Mesothelial cell of epicardium (in vitro differentiated cells): ENCODE results near the gene C16orf89. TPM values are rescaled to one million over a fixed set of nuclear protein-coding genes. Genes with fewer than 3 reads are reported as not detected.

Experiments used
- DNase-seq, 2 experiments: peaks; one replicate each; pipeline ENCODE4 v3.0.0; 2021; ENCODE audit warnings: low spot score in 2 of 2; ENCODE audit not compliant: unreplicated experiment in 2 of 2
- H3K27ac Mint-ChIP-seq: 2 replicates; pipeline ENCODE4 v1.8.0; 2021; ENCODE audit warnings: mixed read lengths
- H3K27me3 Mint-ChIP-seq: 2 replicates; pipeline ENCODE4 v1.8.0; 2021; ENCODE audit warnings: low read depth, mixed read lengths
- H3K36me3 Mint-ChIP-seq: 2 replicates; pipeline ENCODE4 v1.8.0; 2021; ENCODE audit warnings: mixed read lengths
- H3K4me1 Mint-ChIP-seq: 2 replicates; pipeline ENCODE4 v1.8.0; 2021; ENCODE audit warnings: mixed read lengths
- H3K4me3 Mint-ChIP-seq: 2 replicates; pipeline ENCODE4 v1.8.0; 2021; ENCODE audit warnings: mild to moderate bottlenecking, moderate library complexity, mixed read lengths
- H3K9me3 Mint-ChIP-seq: 2 replicates; pipeline ENCODE4 v1.8.0; 2021; ENCODE audit warnings: mixed read lengths
- CTCF ChIP-seq: fragments of 200-600 bp; sonication (generic); IDR thresholded peaks from one replicate; pipeline ENCODE4 v1.5.0; 2021; ENCODE audit warnings: antibody characterized with exemption; ENCODE audit not compliant: unreplicated experiment
- total RNA-seq: library from RNA; stranded (reverse); gene quantifications from 3 replicates; pipeline ENCODE4 v1.2.1, GENCODE V29; 2021

The C16orf89 gene
- total RNA-seq, 1 donor from 2014 or later: 0.87 TPM

- H3K9me3 Mint-ChIP-seq: no peaks in the 10 kb centered on the region
- H3K4me3 Mint-ChIP-seq: no peak overlapping the region
- H3K36me3 Mint-ChIP-seq: no peaks in the 10 kb centered on the region
- no peak overlapping the region for H3K27ac Mint-ChIP-seq
- H3K4me1 Mint-ChIP-seq: no peaks in the 10 kb centered on the region
- no peak for DNase-seq
- TF ChIP-seq CTCF: no peak
- H3K27me3 Mint-ChIP-seq: peaks cover 9% of the 10 kb centered on the region
Observed at GRCh38 chr16:5004311-5004710, 61.4 kb downstream of the C16orf89 start.

GRCh38 chr16:5003828-5004227 lies 61.9 kb downstream of the C16orf89 start:
- no peak for TF ChIP-seq CTCF
- no peaks in the 10 kb centered on the region for H3K36me3 Mint-ChIP-seq
- DNase-seq: no peak
- H3K4me3 Mint-ChIP-seq: no peak overlapping the region
- no peaks in the 10 kb centered on the region for H3K9me3 Mint-ChIP-seq
- no peak overlapping the region for H3K27ac Mint-ChIP-seq
- no peaks in the 10 kb centered on the region for H3K4me1 Mint-ChIP-seq
- peaks cover 5% of the 10 kb centered on the region for H3K27me3 Mint-ChIP-seq

- no peaks in the 10 kb centered on the region for H3K9me3 Mint-ChIP-seq
- H3K27me3 Mint-ChIP-seq: peaks cover 5% of the 10 kb centered on the region
- H3K4me1 Mint-ChIP-seq: no peaks in the 10 kb centered on the region
- H3K36me3 Mint-ChIP-seq: no peaks in the 10 kb centered on the region
- no peak overlapping the region for H3K27ac Mint-ChIP-seq
- no peak overlapping the region for H3K4me3 Mint-ChIP-seq
- no peak for DNase-seq
- no peak for TF ChIP-seq CTCF
Observed at GRCh38 chr16:5003211-5003610, 62.5 kb downstream of the C16orf89 start.

- no peak overlapping the region for H3K27ac Mint-ChIP-seq
- H3K27me3 Mint-ChIP-seq: peaks cover 5% of the 10 kb centered on the region
- H3K4me3 Mint-ChIP-seq: no peak overlapping the region
- no peaks in the 10 kb centered on the region for H3K9me3 Mint-ChIP-seq
- TF ChIP-seq CTCF: no peak
- H3K4me1 Mint-ChIP-seq: no peaks in the 10 kb centered on the region
- H3K36me3 Mint-ChIP-seq: no peaks in the 10 kb centered on the region
- no peak for DNase-seq
Observed at GRCh38 chr16:5002699-5003143, 63.0 kb downstream of the C16orf89 start.

- no peak overlapping the region for H3K27ac Mint-ChIP-seq
- no peaks in the 10 kb centered on the region for H3K9me3 Mint-ChIP-seq
- TF ChIP-seq CTCF: no peak
- peaks cover 12% of the 10 kb centered on the region for H3K27me3 Mint-ChIP-seq
- no peaks in the 10 kb centered on the region for H3K4me1 Mint-ChIP-seq
- no peaks in the 10 kb centered on the region for H3K36me3 Mint-ChIP-seq
- DNase-seq: no peak
- no peak overlapping the region for H3K4me3 Mint-ChIP-seq
Observed at GRCh38 chr16:5001986-5002385, 63.8 kb downstream of the C16orf89 start.

GRCh38 chr16:5001571-5001970 lies 64.2 kb downstream of the C16orf89 start:
- no peaks in the 10 kb centered on the region for H3K4me1 Mint-ChIP-seq
- H3K9me3 Mint-ChIP-seq: no peaks in the 10 kb centered on the region
- H3K27me3 Mint-ChIP-seq: peaks cover 15% of the 10 kb centered on the region
- H3K27ac Mint-ChIP-seq: no peak overlapping the region
- no peak for DNase-seq
- TF ChIP-seq CTCF: no peak
- H3K4me3 Mint-ChIP-seq: no peak overlapping the region
- no peaks in the 10 kb centered on the region for H3K36me3 Mint-ChIP-seq
